Glutamatergic neuron (in vitro differentiated cells): Measurements from ENCODE around the gene UNC13A. TPM values are rescaled to one million over a fixed set of nuclear protein-coding genes. Genes with fewer than 3 reads are reported as not detected.
"Not testable (repeated sequence)": the region's sequence is repeated elsewhere in the genome, so short reads cannot be mapped to it uniquely, and the experiment has no call there.

ENCODE experiments used
- DNase-seq: peaks from one replicate; pipeline ENCODE4 v3.0.0; 2022
- H3K27ac Mint-ChIP-seq: one replicate; pipeline ENCODE4 v1.8.0; 2020; ENCODE audit warnings: mild to moderate bottlenecking, mixed read lengths, inconsistent platforms; ENCODE audit not compliant: unreplicated experiment
- H3K27me3 Mint-ChIP-seq: one replicate; pipeline ENCODE4 v1.8.0; 2020; ENCODE audit warnings: mild to moderate bottlenecking, moderate library complexity, mixed read lengths, inconsistent platforms; ENCODE audit not compliant: unreplicated experiment
- H3K36me3 Mint-ChIP-seq: one replicate; pipeline ENCODE4 v1.8.0; 2020; ENCODE audit warnings: mild to moderate bottlenecking, mixed read lengths, inconsistent platforms; ENCODE audit not compliant: unreplicated experiment
- H3K4me1 Mint-ChIP-seq: one replicate; pipeline ENCODE4 v1.8.0; 2020; ENCODE audit warnings: mild to moderate bottlenecking, low read depth, mixed read lengths, inconsistent platforms; ENCODE audit not compliant: unreplicated experiment
- H3K4me3 Mint-ChIP-seq: one replicate; pipeline ENCODE4 v1.8.0; 2020; ENCODE audit warnings: mild to moderate bottlenecking, mixed read lengths, inconsistent platforms; ENCODE audit not compliant: unreplicated experiment
- H3K9me3 Mint-ChIP-seq: one replicate; pipeline ENCODE4 v1.8.0; 2020; ENCODE audit warnings: mild to moderate bottlenecking, moderate library complexity, mixed read lengths, inconsistent platforms; ENCODE audit not compliant: unreplicated experiment
- total RNA-seq: library from RNA; stranded (reverse); fragmentation: NEBNext Ultra II Directional; extraction: Animal tissue kit (Norgen Biotek cat#: 25700); gene quantifications from one replicate; pipeline ENCODE4 v1.2.1, GENCODE V29; 2021; ENCODE audit not compliant: unreplicated experiment
- TF ChIP-seq, protein P1 (sequence below): fragments of 200-600 bp; sonication (generic); IDR thresholded peaks from one replicate; pipeline ENCODE4 v1.5.0; 2021; ENCODE audit not compliant: partially characterized antibody, unreplicated experiment

The UNC13A gene
- total RNA-seq, 1 donor from 2014 or later, result 79.7 TPM

DNA sequence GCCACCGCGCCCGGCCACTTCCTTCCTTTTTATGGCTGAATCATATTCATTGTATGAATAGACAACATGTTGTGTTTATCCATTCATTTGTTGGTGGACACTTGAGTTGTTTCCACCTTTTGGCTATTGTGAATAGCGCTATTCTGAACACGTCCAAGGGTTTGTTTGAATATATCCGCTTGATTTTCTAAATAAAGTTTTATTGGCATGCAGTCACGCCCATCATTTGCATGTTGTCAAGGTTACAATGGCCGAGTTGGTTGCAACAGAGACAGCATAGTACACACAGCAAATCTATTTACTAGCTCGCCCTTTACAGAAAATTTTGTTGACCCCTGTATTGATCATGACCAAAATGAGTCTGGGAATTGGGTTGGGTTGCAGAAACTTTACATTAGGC, 89.2 kb downstream of the UNC13A start:
- Mint-ChIP-seq H3K27me3 (peaks cover 4% of the 10 kb centered on the region), H3K36me3 (no peaks in the 10 kb centered on the region), H3K9me3 (peaks cover 3% of the 10 kb centered on the region), H3K4me1 (no peaks in the 10 kb centered on the region), H3K27ac (no peak overlapping the region), H3K4me3 (no peak overlapping the region)
- TF ChIP-seq, protein P1, sequence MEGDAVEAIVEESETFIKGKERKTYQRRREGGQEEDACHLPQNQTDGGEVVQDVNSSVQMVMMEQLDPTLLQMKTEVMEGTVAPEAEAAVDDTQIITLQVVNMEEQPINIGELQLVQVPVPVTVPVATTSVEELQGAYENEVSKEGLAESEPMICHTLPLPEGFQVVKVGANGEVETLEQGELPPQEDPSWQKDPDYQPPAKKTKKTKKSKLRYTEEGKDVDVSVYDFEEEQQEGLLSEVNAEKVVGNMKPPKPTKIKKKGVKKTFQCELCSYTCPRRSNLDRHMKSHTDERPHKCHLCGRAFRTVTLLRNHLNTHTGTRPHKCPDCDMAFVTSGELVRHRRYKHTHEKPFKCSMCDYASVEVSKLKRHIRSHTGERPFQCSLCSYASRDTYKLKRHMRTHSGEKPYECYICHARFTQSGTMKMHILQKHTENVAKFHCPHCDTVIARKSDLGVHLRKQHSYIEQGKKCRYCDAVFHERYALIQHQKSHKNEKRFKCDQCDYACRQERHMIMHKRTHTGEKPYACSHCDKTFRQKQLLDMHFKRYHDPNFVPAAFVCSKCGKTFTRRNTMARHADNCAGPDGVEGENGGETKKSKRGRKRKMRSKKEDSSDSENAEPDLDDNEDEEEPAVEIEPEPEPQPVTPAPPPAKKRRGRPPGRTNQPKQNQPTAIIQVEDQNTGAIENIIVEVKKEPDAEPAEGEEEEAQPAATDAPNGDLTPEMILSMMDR, result no peak
- DNase-seq, result no peak

DNA sequence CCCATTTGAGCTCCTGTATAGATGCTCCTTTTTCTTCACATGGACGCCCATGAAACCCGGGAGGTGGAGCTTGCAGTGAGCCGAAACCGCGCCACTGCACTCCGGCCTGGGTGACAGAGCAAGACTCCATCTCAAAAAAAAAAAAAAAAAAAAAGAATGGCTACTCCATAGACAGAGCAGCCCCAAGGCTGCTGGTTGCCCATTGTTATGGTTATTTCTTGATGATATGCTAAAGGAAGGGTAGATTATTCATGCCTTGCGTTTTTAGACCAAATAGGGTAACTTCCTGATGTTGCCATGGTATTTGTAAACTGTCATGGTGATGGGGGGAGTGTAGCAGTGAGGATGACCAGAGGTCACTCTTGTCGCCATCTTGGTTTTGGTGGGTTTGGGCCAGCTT, 90.1 kb downstream of the UNC13A start:
- H3K4me1 Mint-ChIP-seq, H3K36me3 Mint-ChIP-seq, H3K27ac Mint-ChIP-seq, H3K4me3 Mint-ChIP-seq, DNase-seq, H3K27me3 Mint-ChIP-seq, H3K9me3 Mint-ChIP-seq: not testable (repeated sequence)

DNA sequence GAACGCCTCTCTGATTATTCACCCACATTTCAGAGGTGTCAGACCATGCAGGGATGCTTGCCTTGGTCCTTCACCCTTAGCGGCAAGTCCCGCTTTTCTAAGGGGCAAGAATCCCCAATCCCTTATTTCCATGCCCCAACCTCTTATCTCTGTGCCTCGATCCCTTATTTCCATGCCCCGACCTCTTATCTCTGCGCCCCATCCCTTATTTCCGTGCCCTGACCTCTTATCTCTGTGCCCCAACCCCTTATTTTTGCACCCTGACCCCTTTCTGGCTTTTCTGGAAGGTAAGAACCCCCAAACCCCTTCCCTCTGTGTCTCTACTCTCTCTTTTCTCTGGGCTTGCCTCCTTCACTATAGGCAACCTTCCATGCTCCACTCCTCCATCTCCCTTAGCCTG, 93.9 kb downstream of the UNC13A start:
- H3K4me3 Mint-ChIP-seq, H3K4me1 Mint-ChIP-seq, DNase-seq, H3K27ac Mint-ChIP-seq, H3K27me3 Mint-ChIP-seq, H3K36me3 Mint-ChIP-seq, H3K9me3 Mint-ChIP-seq: not testable (repeated sequence)

DNA sequence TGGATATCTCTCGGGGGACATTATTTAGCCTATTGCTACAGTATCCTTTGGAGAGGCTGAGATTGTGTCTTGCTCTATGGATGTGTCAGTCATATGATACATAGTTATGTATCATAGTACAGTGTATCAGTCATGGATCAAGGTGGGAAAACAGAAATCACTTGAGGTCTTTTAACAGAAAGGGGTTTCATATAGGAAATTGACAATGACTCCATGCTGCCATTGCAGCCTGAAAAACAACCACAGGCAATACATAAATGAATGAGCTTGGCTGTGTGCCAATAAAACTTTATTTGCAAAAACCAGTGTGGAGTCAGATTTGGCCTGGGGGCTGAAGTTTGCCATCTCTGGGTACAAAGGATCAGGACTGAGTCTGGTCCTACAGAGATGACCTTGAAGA, 97.3 kb downstream of the UNC13A start:
- H3K27me3 Mint-ChIP-seq, result peaks cover 3% of the 10 kb centered on the region
- no peaks in the 10 kb centered on the region for H3K4me1 Mint-ChIP-seq
- no peak for DNase-seq
- no peak overlapping the region for H3K27ac Mint-ChIP-seq
- H3K36me3 Mint-ChIP-seq, result no peaks in the 10 kb centered on the region
- H3K9me3 Mint-ChIP-seq, result peaks cover 2% of the 10 kb centered on the region
- TF ChIP-seq, protein P1, result no peak
- no peak overlapping the region for H3K4me3 Mint-ChIP-seq

DNA sequence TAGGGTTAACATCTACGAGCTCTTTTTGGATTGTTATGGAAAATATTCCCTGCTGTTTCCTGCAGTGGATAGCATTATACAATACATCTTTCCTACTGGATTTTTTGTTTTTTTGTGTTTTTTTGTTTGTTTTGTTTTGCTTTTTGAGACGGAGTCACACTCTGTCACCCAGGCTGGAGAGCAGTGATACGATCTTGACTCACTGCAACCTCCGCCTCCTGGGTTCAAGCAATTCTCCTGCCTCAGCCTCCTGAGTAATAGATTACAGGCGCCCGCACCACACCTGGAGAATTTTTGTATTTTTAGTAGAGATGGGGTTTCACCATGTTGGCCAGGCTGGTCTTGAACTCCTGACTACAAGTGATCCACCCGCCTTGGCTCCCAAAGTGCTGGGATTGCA, 102.8 kb downstream of the UNC13A start:
- not testable (repeated sequence) for H3K27me3 Mint-ChIP-seq, H3K36me3 Mint-ChIP-seq, H3K9me3 Mint-ChIP-seq, DNase-seq, H3K4me3 Mint-ChIP-seq, H3K4me1 Mint-ChIP-seq, H3K27ac Mint-ChIP-seq

DNA sequence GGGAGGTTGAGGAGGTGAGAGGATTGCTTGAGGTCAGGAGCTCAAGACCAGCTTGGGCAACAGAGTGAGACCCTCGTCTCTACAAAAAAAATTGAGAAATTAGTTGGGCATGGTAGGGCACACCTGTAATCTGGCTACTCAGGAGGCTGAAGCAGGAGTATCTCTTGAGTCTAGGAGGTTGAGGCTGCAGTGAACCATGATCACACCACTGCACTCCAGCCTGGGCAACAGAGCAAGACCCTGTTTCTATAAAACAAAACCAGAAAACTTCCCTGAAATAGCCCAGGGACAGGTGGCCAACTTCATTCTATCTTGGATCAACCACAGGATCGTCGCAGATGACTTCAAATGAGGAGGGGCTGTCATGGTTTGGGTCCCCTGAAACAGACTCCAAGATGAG, 104.0 kb downstream of the UNC13A start:
- DNase-seq, result no peak
- Mint-ChIP-seq H3K4me3 (no peak overlapping the region), H3K9me3 (peaks cover 2% of the 10 kb centered on the region), H3K36me3 (no peaks in the 10 kb centered on the region), H3K4me1 (peaks cover 3% of the 10 kb centered on the region), H3K27me3 (peaks cover 4% of the 10 kb centered on the region), H3K27ac (no peak overlapping the region)
- TF ChIP-seq, protein P1, result no peak

DNA sequence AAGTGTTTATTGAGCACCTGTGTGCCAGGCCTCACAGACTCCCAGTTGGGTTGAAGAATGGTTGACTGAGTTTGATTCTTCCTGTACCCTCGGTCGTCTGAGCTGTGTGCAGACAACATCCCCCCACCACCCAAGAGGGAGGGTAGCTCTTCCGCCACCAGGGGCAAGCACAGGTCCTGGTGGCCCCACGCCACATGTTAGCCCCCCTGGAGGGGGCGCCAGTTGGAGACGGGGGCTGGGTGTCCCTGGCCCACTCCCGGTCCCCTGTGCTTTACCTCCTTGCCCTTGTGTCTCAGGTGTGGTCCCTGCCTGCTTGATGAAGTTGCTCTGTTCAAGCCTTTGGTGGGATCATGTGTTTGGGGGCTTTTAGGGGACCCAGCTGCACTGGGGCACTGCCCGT, 105.5 kb downstream of the UNC13A start:
- TF ChIP-seq, protein P1, result no peak
- no peak for DNase-seq
- H3K36me3 Mint-ChIP-seq, result no peaks in the 10 kb centered on the region
- peaks cover 4% of the 10 kb centered on the region for H3K27me3 Mint-ChIP-seq
- H3K9me3 Mint-ChIP-seq, result peaks cover 2% of the 10 kb centered on the region
- H3K4me1 Mint-ChIP-seq, result peaks cover 3% of the 10 kb centered on the region
- no peak overlapping the region for H3K4me3 Mint-ChIP-seq
- H3K27ac Mint-ChIP-seq, result no peak overlapping the region
